H9 (cell line): Measurements from ENCODE around the gene FOXQ1. TPM values are rescaled to one million over a fixed set of nuclear protein-coding genes. Genes with fewer than 3 reads are reported as not detected.

Experiments
- DNase-seq: peaks from one replicate; pipeline ENCODE4 v3.0.0-alpha.2; 2017
- H2AFZ ChIP-seq: one replicate; pipeline ENCODE4 v1.6.1; 2013; ENCODE audit warnings: mild to moderate bottlenecking, low read length, control low read depth, moderate library complexity
- H2AK5ac ChIP-seq: 2 replicates; pipeline ENCODE4 v1.6.1; 2013; ENCODE audit warnings: low read length, control low read depth, mixed read lengths; ENCODE audit not compliant: insufficient read length
- H2BK120ac ChIP-seq: one replicate; pipeline ENCODE4 v1.6.1; 2013; ENCODE audit warnings: low read depth, mild to moderate bottlenecking, low read length, control low read depth, inconsistent platforms; ENCODE audit not compliant: poor library complexity, severe bottlenecking
- H2BK12ac ChIP-seq: 2 replicates; pipeline ENCODE4 v1.6.1; 2013; ENCODE audit warnings: low read length, control low read depth, mixed read lengths, low read depth; ENCODE audit not compliant: insufficient read length
- H2BK15ac ChIP-seq: 2 replicates; pipeline ENCODE4 v1.6.1; 2013; ENCODE audit warnings: low read depth, low read length, control low read depth
- H2BK20ac ChIP-seq: one replicate; pipeline ENCODE4 v1.6.1; 2013; ENCODE audit warnings: low read depth, mild to moderate bottlenecking, low read length, control low read depth, inconsistent platforms; ENCODE audit not compliant: poor library complexity, severe bottlenecking
- H2BK5ac ChIP-seq: 2 replicates; pipeline ENCODE4 v1.6.1; 2013; ENCODE audit warnings: low read length, control low read depth, mixed read lengths; ENCODE audit not compliant: insufficient read length
- H3K14ac ChIP-seq: 2 replicates; pipeline ENCODE4 v1.6.1; 2013; ENCODE audit warnings: low read length, control low read depth; ENCODE audit not compliant: insufficient read depth
- H3K18ac ChIP-seq: 2 replicates; pipeline ENCODE4 v1.6.1; 2013; ENCODE audit warnings: low read depth, mild to moderate bottlenecking, mixed read lengths, low read length, control low read depth; ENCODE audit not compliant: insufficient read length
- H3K23ac ChIP-seq: 2 replicates; pipeline ENCODE4 v1.6.1; 2013; ENCODE audit warnings: low read length, control low read depth, mixed read lengths, low read depth; ENCODE audit not compliant: insufficient read length
- H3K23me2 ChIP-seq: 2 replicates; pipeline ENCODE4 v1.6.1; 2013; ENCODE audit warnings: low read depth, mild to moderate bottlenecking, mixed read lengths, low read length, control low read depth; ENCODE audit not compliant: insufficient read length, poor library complexity, severe bottlenecking
- H3K27ac ChIP-seq: 2 replicates; pipeline ENCODE4 v1.5.1; 2013; ENCODE audit warnings: low read length, control low read depth, mixed read lengths, low read depth; ENCODE audit not compliant: insufficient read length
- H3K27me3 ChIP-seq: 2 replicates; pipeline ENCODE4 v1.6.1; 2013; ENCODE audit warnings: low read length, control low read depth, inconsistent platforms; ENCODE audit not compliant: insufficient read depth
- H3K4ac ChIP-seq: 2 replicates; pipeline ENCODE4 v1.6.1; 2013; ENCODE audit warnings: low read depth, mild to moderate bottlenecking, control low read depth, inconsistent platforms, low read length, moderate library complexity
- H3K4me1 ChIP-seq: 2 replicates; pipeline ENCODE4 v1.6.1; 2013; ENCODE audit warnings: low read length, control low read depth, inconsistent platforms; ENCODE audit not compliant: insufficient read depth
- H3K4me2 ChIP-seq: 2 replicates; pipeline ENCODE4 v1.6.1; 2013; ENCODE audit warnings: low read length, control low read depth, mixed read lengths; ENCODE audit not compliant: insufficient read length, insufficient read depth
- H3K56ac ChIP-seq: 2 replicates; pipeline ENCODE4 v1.6.1; 2013; ENCODE audit warnings: low read depth, mild to moderate bottlenecking, mixed read lengths, low read length, control low read depth; ENCODE audit not compliant: insufficient read length
- H3K79me1 ChIP-seq: 2 replicates; pipeline ENCODE4 v1.6.1; 2013; ENCODE audit warnings: low read depth, mild to moderate bottlenecking, moderate library complexity, low read length, control low read depth, inconsistent platforms; ENCODE audit not compliant: insufficient read depth, poor library complexity, severe bottlenecking
- H3K79me2 ChIP-seq: 2 replicates; pipeline ENCODE4 v1.6.1; 2013; ENCODE audit warnings: low read length, control low read depth, inconsistent platforms; ENCODE audit not compliant: insufficient read depth
- H3K9ac ChIP-seq: 2 replicates; pipeline ENCODE4 v1.6.1; 2013; ENCODE audit warnings: low read length, control low read depth, mixed read lengths; ENCODE audit not compliant: insufficient read length; ENCODE audit errors: extremely low read depth
- H3K9me3 ChIP-seq: one replicate; pipeline ENCODE4 v1.6.1; 2013; ENCODE audit warnings: low read depth, low read length, inconsistent platforms; ENCODE audit not compliant: control insufficient read depth
- H3T11ph ChIP-seq: one replicate; pipeline ENCODE4 v1.6.1; 2013; ENCODE audit warnings: mild to moderate bottlenecking, low read length, control low read depth, inconsistent platforms
- H4K20me1 ChIP-seq: one replicate; pipeline ENCODE4 v1.6.1; 2013; ENCODE audit not compliant: control insufficient read depth, insufficient read length, insufficient read depth
- H4K5ac ChIP-seq: 2 replicates; pipeline ENCODE4 v1.6.1; 2013; ENCODE audit warnings: low read depth, mild to moderate bottlenecking, mixed read lengths, low read length, control low read depth; ENCODE audit not compliant: insufficient read length
- H4K8ac ChIP-seq: replicated peaks from 2 replicates; pipeline ENCODE4 v1.6.1; 2013; ENCODE audit warnings: low read length, control low read depth, mixed read lengths, low read depth; ENCODE audit not compliant: insufficient read length
- H4K91ac ChIP-seq: 2 replicates; pipeline ENCODE4 v1.6.1; 2013; ENCODE audit warnings: low read depth, mild to moderate bottlenecking, moderate library complexity, mixed read lengths, low read length, control low read depth; ENCODE audit not compliant: insufficient read length
- H3K27ac Mint-ChIP-seq, 3 experiments: 2 replicates in 2 of 3; 3 replicates in 1 of 3; pipeline ENCODE4 v1.8.0; 2020 to 2021; ENCODE audit warnings: mixed read lengths in 3 of 3, mild to moderate bottlenecking in 1 of 3, moderate library complexity in 1 of 3
- H3K27me3 Mint-ChIP-seq: 2 replicates; pipeline ENCODE4 v1.8.0; 2021; ENCODE audit warnings: low read depth, mild to moderate bottlenecking, moderate library complexity, mixed read lengths
- H3K36me3 Mint-ChIP-seq, 3 experiments: 2 replicates in 2 of 3; 3 replicates in 1 of 3; pipeline ENCODE4 v1.8.0; 2020 to 2021; ENCODE audit warnings: low read depth in 3 of 3, mixed read lengths in 3 of 3; ENCODE audit not compliant: insufficient read depth in 1 of 3
- H3K4me1 Mint-ChIP-seq, 2 experiments: 2 replicates each; pipeline ENCODE4 v1.8.0; 2020; ENCODE audit warnings: mixed read lengths in 2 of 2
- H3K4me3 Mint-ChIP-seq, 2 experiments: 2 replicates in 1 of 2; 3 replicates in 1 of 2; pipeline ENCODE4 v1.8.0; 2020 to 2021; ENCODE audit warnings: mild to moderate bottlenecking in 2 of 2, mixed read lengths in 2 of 2, moderate library complexity in 1 of 2
- H3K9me3 Mint-ChIP-seq, 2 experiments: 2 replicates in 1 of 2; 3 replicates in 1 of 2; pipeline ENCODE4 v1.8.0; 2020; ENCODE audit warnings: mild to moderate bottlenecking in 2 of 2, mixed read lengths in 2 of 2, moderate library complexity in 1 of 2
- CTCF ChIP-seq: fragments of 200-600 bp; sonication (generic); conservative IDR thresholded peaks from 3 replicates; pipeline ENCODE4 v1.8.0; 2021; ENCODE audit warnings: antibody characterized with exemption, mild to moderate bottlenecking
- WGBS: extraction: QIAGEN DNeasy Blood & Tissue Kit; methylation state at CpG from one replicate; pipeline ENCODE4 v1.1.7; 2013; ENCODE audit warnings: missing lambda C conversion rate, low lambda C conversion rate, mixed read lengths; ENCODE audit not compliant: insufficient read length; ENCODE audit errors: extremely low coverage; 5-methylcytosine and 5-hydroxymethylcytosine counted together
- total RNA-seq: library from RNA; stranded (reverse); gene quantifications from 2 replicates; pipeline ENCODE4 v1.2.1, GENCODE V29; 2021

Gene FOXQ1
- total RNA-seq, 1 experiment from 2014 or later: 0.15 TPM

GRCh38 chr6:1317302-1317815 lies 5.5 kb downstream of the FOXQ1 start:
- Mint-ChIP-seq H3K27me3 (peaks cover 61% of the 10 kb centered on the region), H3K36me3 (peaks cover 0 to 4% (median 2%) of the 10 kb centered on the region in 3 experiments; a peak in 3 of 7 replicates), H3K27ac (no peak overlapping the region), H3K4me3 (no peak overlapping the region), H3K9me3 (peaks cover 6 to 9% of the 10 kb centered on the region in 2 experiments), H3K4me1 (peaks cover 8 to 10% of the 10 kb centered on the region in 2 experiments)
- Histone ChIP-seq H3K27ac (no peak overlapping the region), H3K9me3 (no peaks in the 10 kb centered on the region), H2BK12ac (no peak overlapping the region), H2AFZ (no peak overlapping the region), H3K9ac (no peak overlapping the region), H3K4me2 (no peak overlapping the region), H3T11ph (no peak overlapping the region), H4K20me1 (no peaks in the 10 kb centered on the region), H2BK120ac (no peak overlapping the region), H4K91ac (no peak overlapping the region), H4K5ac (no peak overlapping the region), H2BK20ac (no peak overlapping the region), H2AK5ac (no peak overlapping the region), H2BK15ac (no peak overlapping the region), H4K8ac (no peak overlapping the region), H3K56ac (no peak overlapping the region), H3K27me3 (peaks cover 30% of the 10 kb centered on the region), H3K4me1 (no peaks in the 10 kb centered on the region), H3K4ac (no peak overlapping the region), H2BK5ac (no peak overlapping the region), H3K18ac (no peak overlapping the region), H3K23ac (no peak overlapping the region), H3K79me2 (no peaks in the 10 kb centered on the region), H3K14ac (no peak overlapping the region), H3K79me1 (no peaks in the 10 kb centered on the region), H3K23me2 (peaks cover 1% of the 10 kb centered on the region)
- TF ChIP-seq CTCF: no peak
- WGBS: no CpG with 5 or more reads among the region's 43 CpGs
- no peak for DNase-seq
